ENCODE measurements around the gene UNC5C. TPM values are rescaled to one million over a fixed set of nuclear protein-coding genes. Genes with fewer than 3 reads are reported as not detected.

The UNC5C gene
- polyA plus RNA-seq, 1 donor (not counting 4 experiments of a cell fraction or from before 2014, with no cell fraction given), result not detected

- H3K27ac ChIP-seq (ENCODE audit: control insufficient read depth, insufficient read depth, low read length), result no peak overlapping the region
- no peaks in the 10 kb centered on the region for H4K20me1 ChIP-seq (ENCODE audit: control insufficient read depth, extremely low read depth, insufficient read depth, low read length)
- FAIRE-seq, result no peak
- dilution Hi-C loops (cut with MboI; ENCODE audit: extremely low pct_ligation_motif_present, low sequenced_read_pairs), result no loop called here
- no peaks in the 10 kb centered on the region for H3K36me3 ChIP-seq (ENCODE audit: control insufficient read depth in 2 of 2, extremely low read depth in 1 of 2, insufficient read depth in 2 of 2, low read length in 2 of 2)
- H3K9ac ChIP-seq (ENCODE audit: control insufficient read depth, extremely low read depth, insufficient read depth, low read length), result no peak overlapping the region
- H3K27me3 ChIP-seq (ENCODE audit: control insufficient read depth, extremely low read depth, insufficient read depth, low read length), result no peaks in the 10 kb centered on the region
- H3K9me3 ChIP-seq (ENCODE audit: control insufficient read depth, low read depth, low read length), result no peaks in the 10 kb centered on the region
- no peak for TF ChIP-seq CTCF (optimal IDR thresholded peaks at IDR 0.05 in 1 of 3, IDR thresholded peaks at IDR 0.05 in 1 of 3, conservative IDR thresholded peaks at IDR 0.05 in 1 of 3; ENCODE audit: extremely low read depth in 1 of 3, insufficient read depth in 2 of 3, low read length in 3 of 3)
- no peak for TF ChIP-seq EZH2 (IDR thresholded peaks at IDR 0.05; ENCODE audit: low read length)
- no peaks in the 10 kb centered on the region for H3K79me2 ChIP-seq (ENCODE audit: control insufficient read depth, insufficient read depth, low read length)
- no peaks in the 10 kb centered on the region for H3K4me1 ChIP-seq (ENCODE audit: control insufficient read depth, extremely low read depth, insufficient read depth, low read length)
- no peak overlapping the region for H3K4me2 ChIP-seq (ENCODE audit: control insufficient read depth, extremely low read depth, insufficient read depth, low read depth, low read length)
- no peak overlapping the region for H2AFZ ChIP-seq (ENCODE audit: control insufficient read depth, low read length)
- H3K4me3 ChIP-seq (ENCODE audit: control insufficient read depth in 2 of 3, extremely low read depth in 1 of 3, insufficient read depth in 2 of 3, low read depth in 1 of 3, low read length in 3 of 3), result no peak overlapping the region
- DNase-seq (ENCODE audit: low read depth, low spot score), result no peak
- H3K9me1 ChIP-seq (ENCODE audit: control insufficient read depth, extremely low read depth, insufficient read depth, low read length), result no peaks in the 10 kb centered on the region
These were observed 359.9 kb downstream of the UNC5C start for GRCh38 chr4:95188701-95189370.

- DNase-seq (ENCODE audit: low read depth, low spot score) (no peak), FAIRE-seq (no peak)
- H2AFZ ChIP-seq (ENCODE audit: control insufficient read depth, low read length), result no peak overlapping the region
- no peaks in the 10 kb centered on the region for H4K20me1 ChIP-seq (ENCODE audit: control insufficient read depth, extremely low read depth, insufficient read depth, low read length)
- no peak overlapping the region for H3K4me3 ChIP-seq (ENCODE audit: control insufficient read depth in 2 of 3, extremely low read depth in 1 of 3, insufficient read depth in 2 of 3, low read depth in 1 of 3, low read length in 3 of 3)
- no peak overlapping the region for H3K9ac ChIP-seq (ENCODE audit: control insufficient read depth, extremely low read depth, insufficient read depth, low read length)
- no peaks in the 10 kb centered on the region for H3K79me2 ChIP-seq (ENCODE audit: control insufficient read depth, insufficient read depth, low read length)
- H3K4me2 ChIP-seq (ENCODE audit: control insufficient read depth, extremely low read depth, insufficient read depth, low read depth, low read length), result no peak overlapping the region
- H3K27ac ChIP-seq (ENCODE audit: control insufficient read depth, insufficient read depth, low read length), result no peak overlapping the region
- no peak for TF ChIP-seq EZH2 (IDR thresholded peaks at IDR 0.05; ENCODE audit: low read length)
- TF ChIP-seq CTCF (optimal IDR thresholded peaks at IDR 0.05 in 1 of 3, IDR thresholded peaks at IDR 0.05 in 1 of 3, conservative IDR thresholded peaks at IDR 0.05 in 1 of 3; ENCODE audit: extremely low read depth in 1 of 3, insufficient read depth in 2 of 3, low read length in 3 of 3), result no peak
- no peaks in the 10 kb centered on the region for H3K27me3 ChIP-seq (ENCODE audit: control insufficient read depth, extremely low read depth, insufficient read depth, low read length)
- H3K9me3 ChIP-seq (ENCODE audit: control insufficient read depth, low read depth, low read length), result no peaks in the 10 kb centered on the region
- no peaks in the 10 kb centered on the region for H3K4me1 ChIP-seq (ENCODE audit: control insufficient read depth, extremely low read depth, insufficient read depth, low read length)
- dilution Hi-C loops (cut with MboI; ENCODE audit: extremely low pct_ligation_motif_present, low sequenced_read_pairs), result no loop called here
- no peaks in the 10 kb centered on the region for H3K36me3 ChIP-seq (ENCODE audit: control insufficient read depth in 2 of 2, extremely low read depth in 1 of 2, insufficient read depth in 2 of 2, low read length in 2 of 2)
- H3K9me1 ChIP-seq (ENCODE audit: control insufficient read depth, extremely low read depth, insufficient read depth, low read length), result no peaks in the 10 kb centered on the region
These were observed 362.1 kb downstream of the UNC5C start for GRCh38 chr4:95186666-95187065.

Data from keratinocyte (primary cell).